Neural cell (in vitro differentiated cells): ENCODE measurements around the gene TAOK3.

ENCODE experiments used
- EP300 ChIP-seq: fragments of 450-650 bp; conservative IDR thresholded peaks from 2 replicates; pipeline ENCODE4 v1.6.1; 2014; ENCODE audit warnings: antibody characterized with exemption, mild to moderate bottlenecking, moderate library complexity; ENCODE audit not compliant: poor library complexity, severe bottlenecking
- RAD21 ChIP-seq: fragments of 450-650 bp; conservative IDR thresholded peaks from 2 replicates; pipeline ENCODE4 v1.6.1; 2014; ENCODE audit warnings: antibody characterized with exemption, mild to moderate bottlenecking, moderate library complexity
- REST ChIP-seq: IDR thresholded peaks from 2 replicates; pipeline ENCODE4 v1.6.1; 2012; ENCODE audit warnings: borderline replicate concordance
- TF ChIP-seq, protein P1 (sequence below): fragments of 450-650 bp; IDR thresholded peaks from 2 replicates; pipeline ENCODE4 v1.5.1; 2014; ENCODE audit warnings: antibody characterized with exemption, mild to moderate bottlenecking, moderate library complexity; ENCODE audit not compliant: poor library complexity, severe bottlenecking

DNA sequence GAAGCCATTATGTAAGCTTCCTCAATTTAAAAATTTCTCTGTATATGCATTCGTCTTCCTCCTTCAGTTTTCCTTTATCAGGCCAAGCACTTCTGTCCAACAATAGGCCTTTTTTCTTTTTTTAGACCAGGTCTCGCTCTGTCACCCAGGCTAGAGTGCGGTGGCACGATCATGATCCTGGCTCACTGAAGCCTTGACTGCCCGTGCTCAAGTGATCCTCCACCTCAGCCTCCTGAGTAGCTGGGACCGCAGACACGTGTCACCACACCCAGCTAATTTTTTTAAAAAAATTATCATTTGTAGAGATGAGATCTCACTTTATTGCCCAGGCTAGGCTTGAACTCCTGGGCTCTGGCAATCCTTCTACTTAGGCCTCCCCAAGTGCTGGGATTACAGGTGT lies 25.8 kb downstream of the TAOK3 start:
- TF ChIP-seq RAD21 (no peak), REST (no peak), EP300 (no peak)
- TF ChIP-seq, protein P1, sequence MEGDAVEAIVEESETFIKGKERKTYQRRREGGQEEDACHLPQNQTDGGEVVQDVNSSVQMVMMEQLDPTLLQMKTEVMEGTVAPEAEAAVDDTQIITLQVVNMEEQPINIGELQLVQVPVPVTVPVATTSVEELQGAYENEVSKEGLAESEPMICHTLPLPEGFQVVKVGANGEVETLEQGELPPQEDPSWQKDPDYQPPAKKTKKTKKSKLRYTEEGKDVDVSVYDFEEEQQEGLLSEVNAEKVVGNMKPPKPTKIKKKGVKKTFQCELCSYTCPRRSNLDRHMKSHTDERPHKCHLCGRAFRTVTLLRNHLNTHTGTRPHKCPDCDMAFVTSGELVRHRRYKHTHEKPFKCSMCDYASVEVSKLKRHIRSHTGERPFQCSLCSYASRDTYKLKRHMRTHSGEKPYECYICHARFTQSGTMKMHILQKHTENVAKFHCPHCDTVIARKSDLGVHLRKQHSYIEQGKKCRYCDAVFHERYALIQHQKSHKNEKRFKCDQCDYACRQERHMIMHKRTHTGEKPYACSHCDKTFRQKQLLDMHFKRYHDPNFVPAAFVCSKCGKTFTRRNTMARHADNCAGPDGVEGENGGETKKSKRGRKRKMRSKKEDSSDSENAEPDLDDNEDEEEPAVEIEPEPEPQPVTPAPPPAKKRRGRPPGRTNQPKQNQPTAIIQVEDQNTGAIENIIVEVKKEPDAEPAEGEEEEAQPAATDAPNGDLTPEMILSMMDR: no peak
